HG03139 (cell line): Measurements from ENCODE around the gene ANKMY1.

Source experiments
- ATAC-seq: cut with Tn5 transposase; IDR thresholded peaks from one replicate; pipeline ENCODE4 v1.9.1; 2021; ENCODE audit not compliant: unreplicated experiment

The ANKMY1 gene

GRCh38 chr2:240557808-240558207, at the start of gene ANKMY1:
TSS of gene ANKMY1 (minus strand) at chr2:240557988. CDS start at chr2:240557335, 653 bp downstream.
- no peak for ATAC-seq

- no peak for ATAC-seq
Observed at GRCh38 chr2:240605867-240606743, 48.3 kb upstream of the ANKMY1 start.

- no peak for ATAC-seq
Observed at GRCh38 chr2:240604939-240605716, 47.3 kb upstream of the ANKMY1 start.

GRCh38 chr2:240604291-240604938, 46.6 kb upstream of the ANKMY1 start:
- no peak for ATAC-seq

GRCh38 chr2:240603846-240604245, 46.1 kb upstream of the ANKMY1 start:
- ATAC-seq, result no peak

GRCh38 chr2:240603081-240603835, 45.5 kb upstream of the ANKMY1 start:
- ATAC-seq, result no peak

GRCh38 chr2:240602266-240603050, 44.7 kb upstream of the ANKMY1 start:
- no peak for ATAC-seq

- no peak for ATAC-seq
Observed at GRCh38 chr2:240601831-240602160, 44.0 kb upstream of the ANKMY1 start.

GRCh38 chr2:240601061-240601830, 43.5 kb upstream of the ANKMY1 start:
- no peak for ATAC-seq

GRCh38 chr2:240600451-240600961, 42.7 kb upstream of the ANKMY1 start:
- ATAC-seq, result no peak

GRCh38 chr2:240599141-240599583, 41.4 kb upstream of the ANKMY1 start:
- ATAC-seq, result no peak

- ATAC-seq, result no peak
Observed at GRCh38 chr2:240598311-240598911, 40.6 kb upstream of the ANKMY1 start.

GRCh38 chr2:240597419-240598181, 39.8 kb upstream of the ANKMY1 start:
- ATAC-seq, result no peak

GRCh38 chr2:240597054-240597418, 39.2 kb upstream of the ANKMY1 start:
- ATAC-seq, result no peak

GRCh38 chr2:240596491-240596931, 38.7 kb upstream of the ANKMY1 start:
- ATAC-seq, result no peak

- ATAC-seq, result no peak
Observed at GRCh38 chr2:240596080-240596460, 38.3 kb upstream of the ANKMY1 start.

GRCh38 chr2:240595381-240596079, 37.7 kb upstream of the ANKMY1 start:
- ATAC-seq, result no peak
